Measurements from ENCODE around the gene SCN10A.

The SCN10A gene

GRCh38 chr3:38763569-38763968, 52.4 kb downstream of the SCN10A start:
- no peak for DNase-seq

- DNase-seq: no peak
These were observed 57.5 kb downstream of the SCN10A start for GRCh38 chr3:38758557-38758956.

- DNase-seq: no peak
These were observed 58.3 kb downstream of the SCN10A start for GRCh38 chr3:38757721-38758120.

- DNase-seq: no peak
These were observed 59.1 kb downstream of the SCN10A start for GRCh38 chr3:38756892-38757291.

GRCh38 chr3:38755130-38755529, 60.9 kb downstream of the SCN10A start:
- DNase-seq: no peak

- no peak for DNase-seq
These were observed 69.4 kb downstream of the SCN10A start for GRCh38 chr3:38746641-38747040.

- no peak for DNase-seq
These were observed 73.0 kb downstream of the SCN10A start for GRCh38 chr3:38743043-38743442.

GRCh38 chr3:38742550-38742949, 73.5 kb downstream of the SCN10A start:
- no peak for DNase-seq

- no peak for DNase-seq
These were observed 75.5 kb downstream of the SCN10A start for GRCh38 chr3:38740537-38740936.

- no peak for DNase-seq
These were observed 76.1 kb downstream of the SCN10A start for GRCh38 chr3:38739931-38740330.

- no peak for DNase-seq
These were observed 76.7 kb downstream of the SCN10A start for GRCh38 chr3:38739396-38739689.

GRCh38 chr3:38738630-38739395, 77.2 kb downstream of the SCN10A start:
- peak; percentile 23 for DNase-seq

- DNase-seq: no peak
These were observed 84.5 kb downstream of the SCN10A start for GRCh38 chr3:38731522-38731921.

- DNase-seq: no peak
These were observed 85.7 kb downstream of the SCN10A start for GRCh38 chr3:38730281-38730680.

GRCh38 chr3:38728008-38728407, 88.0 kb downstream of the SCN10A start:
- no peak for DNase-seq

- DNase-seq: no peak
These were observed 89.3 kb downstream of the SCN10A start for GRCh38 chr3:38726751-38727150.

- no peak for DNase-seq
These were observed 90.1 kb downstream of the SCN10A start for GRCh38 chr3:38725726-38726419.

GRCh38 chr3:38724392-38724736, 91.7 kb downstream of the SCN10A start:
- no peak for DNase-seq

- no peak for DNase-seq
These were observed 92.2 kb downstream of the SCN10A start for GRCh38 chr3:38723569-38724391.

GRCh38 chr3:38722781-38723568, 93.0 kb downstream of the SCN10A start:
- DNase-seq: no peak

GRCh38 chr3:38721207-38721772, 94.7 kb downstream of the SCN10A start:
- no peak for DNase-seq

GRCh38 chr3:38720465-38720864, 95.6 kb downstream of the SCN10A start:
- no peak for DNase-seq

All from KG1 (cell line).